GM23338 (cell line): Measurements from ENCODE around the gene PMAIP1. TPM values are rescaled to one million over a fixed set of nuclear protein-coding genes. Genes with fewer than 3 reads are reported as not detected.

Experiments used
- ATAC-seq: fragments of 200-7000 bp; cut with Tn5 transposase; 3 replicates; pipeline ENCODE4 v1.9.1; 2020
- DNase-seq: peaks from one replicate; pipeline ENCODE4 v3.0.0-alpha.2; 2015; ENCODE audit warnings: low spot score
- H2AFZ ChIP-seq: fragments of 200-600 bp; sonication (generic); 2 replicates; pipeline ENCODE4 v1.8.0; 2016; ENCODE audit warnings: antibody characterized with exemption, mild to moderate bottlenecking, moderate library complexity
- H3F3A ChIP-seq: fragments of 200-600 bp; sonication (generic); replicated peaks from 2 replicates; pipeline ENCODE4 v1.8.0; 2017; ENCODE audit warnings: antibody characterized with exemption, mixed run types, low read depth
- H3K27ac ChIP-seq: fragments of 200-600 bp; sonication (generic); 2 replicates; pipeline ENCODE4 v1.6.1; 2016; ENCODE audit warnings: low read depth
- H3K27me3 ChIP-seq: fragments of 200-600 bp; sonication (generic); 2 replicates; pipeline ENCODE4 v1.8.0; 2016; ENCODE audit warnings: mild to moderate bottlenecking, mixed run types, moderate library complexity; ENCODE audit not compliant: insufficient read depth
- H3K36me3 ChIP-seq: fragments of 200-600 bp; sonication (generic); 2 replicates; pipeline ENCODE4 v1.8.0; 2016; ENCODE audit warnings: mild to moderate bottlenecking; ENCODE audit not compliant: insufficient read depth
- H3K4me1 ChIP-seq: fragments of 200-600 bp; sonication (generic); 2 replicates; pipeline ENCODE4 v1.8.0; 2016; ENCODE audit warnings: mild to moderate bottlenecking, moderate library complexity; ENCODE audit not compliant: insufficient read depth
- H3K4me2 ChIP-seq: fragments of 200-600 bp; sonication (generic); 2 replicates; pipeline ENCODE4 v1.7.1; 2017; ENCODE audit warnings: mixed run types
- H3K4me3 ChIP-seq: fragments of 200-600 bp; sonication (generic); 2 replicates; pipeline ENCODE4 v1.6.1; 2016; ENCODE audit warnings: mixed run types
- H3K79me2 ChIP-seq: fragments of 200-600 bp; sonication (generic); replicated peaks from 2 replicates; pipeline ENCODE4 v1.8.0; 2017; ENCODE audit warnings: mild to moderate bottlenecking; ENCODE audit not compliant: insufficient read depth
- H3K9me2 ChIP-seq: fragments of 200-600 bp; sonication (generic); 2 replicates; pipeline ENCODE4 v1.8.0; 2017; ENCODE audit not compliant: insufficient read depth
- H4K20me1 ChIP-seq: fragments of 200-600 bp; sonication (generic); replicated peaks from 2 replicates; pipeline ENCODE4 v1.8.0; 2017; ENCODE audit warnings: mild to moderate bottlenecking; ENCODE audit not compliant: insufficient read depth
- H3K27ac Mint-ChIP-seq: 2 replicates; pipeline ENCODE4 v1.8.0; 2020; ENCODE audit warnings: inconsistent platforms, mild to moderate bottlenecking, moderate library complexity, mixed read lengths
- H3K27me3 Mint-ChIP-seq: 3 replicates; pipeline ENCODE4 v1.8.0; 2022; ENCODE audit warnings: low read depth, mild to moderate bottlenecking, moderate library complexity, mixed read lengths, inconsistent platforms; ENCODE audit not compliant: insufficient read depth, poor library complexity
- H3K36me3 Mint-ChIP-seq: 3 replicates; pipeline ENCODE4 v1.8.0; 2021; ENCODE audit warnings: low read depth, mild to moderate bottlenecking, inconsistent platforms, moderate library complexity, mixed read lengths
- H3K4me1 Mint-ChIP-seq: 3 replicates; pipeline ENCODE4 v1.8.0; 2020; ENCODE audit warnings: mild to moderate bottlenecking, inconsistent platforms, mixed read lengths
- H3K4me3 Mint-ChIP-seq: 3 replicates; pipeline ENCODE4 v1.8.0; 2021; ENCODE audit warnings: moderate library complexity, mild to moderate bottlenecking, inconsistent platforms, mixed read lengths
- H3K9me3 Mint-ChIP-seq: 3 replicates; pipeline ENCODE4 v1.8.0; 2020; ENCODE audit warnings: moderate library complexity, mild to moderate bottlenecking, inconsistent platforms, mixed read lengths
- CREB1 ChIP-seq: fragments of 250-450 bp; sonication (Bioruptor Pico); IDR thresholded peaks from 2 replicates; pipeline ENCODE4 v1.5.0; 2020; ENCODE audit warnings: low read depth, mild to moderate bottlenecking, moderate library complexity
- ETS1 ChIP-seq: IDR thresholded peaks from 2 replicates; pipeline ENCODE4 v1.6.1; 2016; ENCODE audit warnings: antibody characterized with exemption
- EZH2 ChIP-seq: fragments of 200-600 bp; sonication (generic); IDR thresholded peaks from one replicate; pipeline ENCODE4 v1.8.0; 2017; ENCODE audit warnings: antibody characterized with exemption, mild to moderate bottlenecking, low read depth; ENCODE audit not compliant: unreplicated experiment
- EZH2phosphoT487 ChIP-seq: fragments of 200-600 bp; sonication (generic); IDR thresholded peaks from one replicate; pipeline ENCODE4 v1.8.1; 2018; ENCODE audit warnings: antibody characterized with exemption; ENCODE audit not compliant: unreplicated experiment
- JUNB ChIP-seq: IDR thresholded peaks from one replicate; pipeline ENCODE4 v1.6.1; 2016; ENCODE audit warnings: antibody characterized with exemption; ENCODE audit not compliant: unreplicated experiment
- NANOG ChIP-seq: IDR thresholded peaks from 2 replicates; pipeline ENCODE4 v1.6.1; 2016; ENCODE audit warnings: antibody characterized with exemption, borderline replicate concordance
- POLR2AphosphoS5 ChIP-seq: IDR thresholded peaks from 2 replicates; pipeline ENCODE4 v1.6.1; 2016; ENCODE audit warnings: antibody characterized with exemption, low read depth
- REST ChIP-seq: IDR thresholded peaks from one replicate; pipeline ENCODE4 v1.6.1; 2018; ENCODE audit warnings: antibody characterized with exemption; ENCODE audit not compliant: unreplicated experiment
- STAT1 ChIP-seq: IDR thresholded peaks from one replicate; pipeline ENCODE4 v1.6.1; 2016; ENCODE audit warnings: antibody characterized with exemption; ENCODE audit not compliant: unreplicated experiment
- ZNF114 ChIP-seq: fragments of 250-450 bp; sonication (Bioruptor Pico); IDR thresholded peaks from 2 replicates; pipeline ENCODE4 v1.5.0; 2020; ENCODE audit warnings: mild to moderate bottlenecking, moderate library complexity
- ZNF331 ChIP-seq: fragments of 250-450 bp; sonication (Bioruptor Pico); IDR thresholded peaks from 2 replicates; pipeline ENCODE4 v1.5.0; 2020; ENCODE audit warnings: low read depth, mild to moderate bottlenecking, moderate library complexity
- ZNF462 ChIP-seq: fragments of 250-450 bp; sonication (Bioruptor Pico); IDR thresholded peaks from 2 replicates; pipeline ENCODE4 v1.5.0; 2020; ENCODE audit warnings: mild to moderate bottlenecking, moderate library complexity
- polyA plus RNA-seq: library from polyadenylated mRNA; unstranded; fragments of >200 nt; fragmentation: Nextera tagmentation; extraction: Ambion mirVana; gene quantifications from 2 replicates; pipeline ENCODE4 v1.2.1, GENCODE V29; 2016
- total RNA-seq: library from RNA; depleted of rRNA; stranded (reverse); fragments of >200 nt; shearing (Covaris generic); gene quantifications from 2 replicates; pipeline ENCODE4 v1.2.3, GENCODE V29; 2014
- TF ChIP-seq, protein P1 (sequence below), 2 experiments: fragments of 200-600 bp in 1 of 2; sonication (generic) in 1 of 2; conservative IDR thresholded peaks; 2 replicates each; pipeline versions ENCODE4 v1.5.1 to v1.6.1; 2016 to 2017; ENCODE audit warnings: antibody characterized with exemption in 2 of 2, low read depth in 2 of 2, mild to moderate bottlenecking in 2 of 2, moderate library complexity in 1 of 2

PMAIP1 gene
- total and polyA plus RNA-seq, 2 experiments from 2014 or later, result 156 to 296 TPM

GRCh38 chr18:59905686-59906091 lies 5.9 kb downstream of the PMAIP1 start:
- Mint-ChIP-seq H3K27ac (no peak overlapping the region), H3K27me3 (peaks cover 8% of the 10 kb centered on the region), H3K4me3 (no peak overlapping the region), H3K36me3 (peaks cover 40% of the 10 kb centered on the region), H3K9me3 (no peaks in the 10 kb centered on the region), H3K4me1 (peaks cover 57% of the 10 kb centered on the region)
- Histone ChIP-seq H3K4me3 (no peak overlapping the region), H3K27ac (peak overlapping the region; percentile 23; the same call in 1 of the 2 replicates), H3K4me2 (peak overlapping the region; percentile 22), H3K36me3 (peaks cover 21% of the 10 kb centered on the region; the same call in 1 of the 2 replicates), H3K27me3 (no peaks in the 10 kb centered on the region), H3F3A (no peaks in the 10 kb centered on the region; the same call in 1 of the 2 replicates), H3K79me2 (peaks cover 38% of the 10 kb centered on the region), H3K4me1 (peaks cover 47% of the 10 kb centered on the region), H3K9me2 (no peaks in the 10 kb centered on the region), H4K20me1 (peaks cover 31% of the 10 kb centered on the region), H2AFZ (no peak overlapping the region)
- DNase-seq (no peak), ATAC-seq (no peak)
- no peak for TF ChIP-seq ZNF331 (CRISPR knock-in tag)
- TF ChIP-seq, protein P1, sequence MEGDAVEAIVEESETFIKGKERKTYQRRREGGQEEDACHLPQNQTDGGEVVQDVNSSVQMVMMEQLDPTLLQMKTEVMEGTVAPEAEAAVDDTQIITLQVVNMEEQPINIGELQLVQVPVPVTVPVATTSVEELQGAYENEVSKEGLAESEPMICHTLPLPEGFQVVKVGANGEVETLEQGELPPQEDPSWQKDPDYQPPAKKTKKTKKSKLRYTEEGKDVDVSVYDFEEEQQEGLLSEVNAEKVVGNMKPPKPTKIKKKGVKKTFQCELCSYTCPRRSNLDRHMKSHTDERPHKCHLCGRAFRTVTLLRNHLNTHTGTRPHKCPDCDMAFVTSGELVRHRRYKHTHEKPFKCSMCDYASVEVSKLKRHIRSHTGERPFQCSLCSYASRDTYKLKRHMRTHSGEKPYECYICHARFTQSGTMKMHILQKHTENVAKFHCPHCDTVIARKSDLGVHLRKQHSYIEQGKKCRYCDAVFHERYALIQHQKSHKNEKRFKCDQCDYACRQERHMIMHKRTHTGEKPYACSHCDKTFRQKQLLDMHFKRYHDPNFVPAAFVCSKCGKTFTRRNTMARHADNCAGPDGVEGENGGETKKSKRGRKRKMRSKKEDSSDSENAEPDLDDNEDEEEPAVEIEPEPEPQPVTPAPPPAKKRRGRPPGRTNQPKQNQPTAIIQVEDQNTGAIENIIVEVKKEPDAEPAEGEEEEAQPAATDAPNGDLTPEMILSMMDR (conservative IDR thresholded peaks at IDR 0.05; ENCODE audit: low read depth in 2 of 2), result no peak
- TF ChIP-seq ETS1, result no peak
- no peak for TF ChIP-seq POLR2AphosphoS5
- TF ChIP-seq JUNB, result no peak
- no peak for TF ChIP-seq STAT1
- TF ChIP-seq ZNF114 (CRISPR knock-in tag), result no peak
- no peak for TF ChIP-seq REST
- TF ChIP-seq CREB1 (CRISPR knock-in tag), result no peak
- TF ChIP-seq EZH2, result no peak
- TF ChIP-seq EZH2phosphoT487, result no peak
- TF ChIP-seq NANOG, result no peak
- no peak for TF ChIP-seq ZNF462 (CRISPR knock-in tag)
